SH-SY5Y (cell line): ENCODE data around the gene SLC39A11.

Source experiments
- GATA2 ChIP-seq: IDR thresholded peaks from 2 replicates; pipeline ENCODE4 v1.6.1; 2011; ENCODE audit warnings: mild to moderate bottlenecking, low read depth, low read length
- GATA3 ChIP-seq: IDR thresholded peaks from 2 replicates; pipeline ENCODE4 v1.6.1; 2011; ENCODE audit warnings: low read depth, mild to moderate bottlenecking, low read length, moderate library complexity

DNA sequence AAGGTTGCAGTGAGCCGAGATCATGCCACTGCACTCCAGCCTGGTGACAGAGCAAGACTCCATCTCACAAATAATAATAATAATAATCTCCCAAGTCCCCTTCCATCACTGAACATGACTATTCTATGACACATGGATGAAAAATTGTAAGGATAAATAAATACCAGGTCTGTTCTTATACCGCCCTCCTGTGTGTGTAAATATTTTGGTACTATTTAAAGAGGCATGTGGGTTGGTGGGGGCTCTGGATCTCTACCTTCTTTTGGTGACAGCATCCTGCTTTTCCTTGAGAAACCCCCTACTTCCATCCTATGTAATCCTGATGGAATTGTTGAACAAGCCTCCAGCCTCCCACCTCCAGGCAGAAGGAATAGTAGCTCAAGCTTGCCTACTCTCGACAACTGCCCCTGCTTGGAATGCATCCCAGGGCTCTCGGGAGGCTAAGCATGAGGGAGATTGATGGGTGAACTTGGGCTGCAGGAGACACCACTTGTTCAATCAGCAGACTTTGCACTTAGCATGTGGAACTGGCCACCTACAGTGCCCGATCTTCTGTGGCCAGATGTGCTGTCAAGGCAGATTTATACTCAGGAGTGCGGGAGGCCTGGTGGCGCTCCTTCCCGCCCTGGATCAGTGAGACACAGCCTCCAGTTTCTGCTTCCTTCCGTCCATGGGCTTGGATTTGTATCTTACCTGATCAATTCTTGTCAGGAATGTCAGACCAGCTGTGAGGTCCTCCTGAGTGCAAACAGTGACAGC lies 287.4 kb downstream of the SLC39A11 start:
- TF ChIP-seq GATA2 (no peak), GATA3 (no peak)
